GM12865 (cell line): ENCODE measurements around the gene CEP104.
A peak's percentile ranks its signal among the peaks of the same experiment; 100 is the strongest.

Experiments
- DNase-seq: peaks from one replicate; pipeline ENCODE4 v3.0.0; 2010; ENCODE audit warnings: low read depth
- H3K4me3 ChIP-seq: 2 replicates; pipeline ENCODE4 v1.5.1; 2011; ENCODE audit warnings: mild to moderate bottlenecking, low read depth, low read length, control low read depth
- TF ChIP-seq, protein P1 (sequence below): IDR thresholded peaks from 2 replicates; pipeline ENCODE4 v1.5.1; 2011; ENCODE audit warnings: low read length, control low read depth, low read depth, inconsistent platforms; ENCODE audit not compliant: insufficient read depth; ENCODE audit errors: missing control alignments

CEP104 gene

DNA sequence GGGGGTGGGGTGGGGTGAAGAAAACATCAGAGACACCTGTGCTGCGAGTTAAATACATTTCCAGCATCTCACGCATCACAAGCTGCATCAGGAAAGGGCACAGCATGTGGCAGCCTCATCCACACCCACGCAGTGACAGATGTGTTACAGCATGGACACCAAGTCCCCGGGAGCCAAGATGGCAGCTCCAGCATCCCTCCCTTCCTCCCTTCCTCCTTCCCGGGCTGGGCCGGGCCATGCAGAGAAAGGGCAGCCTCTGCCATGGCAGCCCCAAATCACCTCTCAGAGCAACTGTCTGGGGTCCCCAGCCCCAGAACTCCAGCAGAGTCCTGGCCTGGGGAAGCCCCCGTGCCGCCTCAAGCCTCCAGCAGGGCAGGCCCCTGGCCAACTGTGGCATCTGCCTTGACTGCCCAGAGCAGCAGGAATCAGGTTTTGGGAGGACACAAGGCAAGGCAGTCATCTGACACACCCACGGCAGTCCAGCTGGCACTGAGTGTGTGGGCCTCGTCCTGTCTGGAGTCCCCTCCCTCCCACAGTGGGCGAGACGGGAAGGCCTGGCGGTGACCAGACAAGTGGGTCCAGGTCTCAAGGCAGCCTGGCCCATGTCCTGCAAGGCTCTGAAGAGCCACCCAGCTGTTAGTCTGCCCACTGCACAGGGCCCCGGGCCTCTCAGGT lies 78.3 kb downstream of the CEP104 start:
- H3K4me3 ChIP-seq = no peak overlapping the region
- TF ChIP-seq, protein P1, sequence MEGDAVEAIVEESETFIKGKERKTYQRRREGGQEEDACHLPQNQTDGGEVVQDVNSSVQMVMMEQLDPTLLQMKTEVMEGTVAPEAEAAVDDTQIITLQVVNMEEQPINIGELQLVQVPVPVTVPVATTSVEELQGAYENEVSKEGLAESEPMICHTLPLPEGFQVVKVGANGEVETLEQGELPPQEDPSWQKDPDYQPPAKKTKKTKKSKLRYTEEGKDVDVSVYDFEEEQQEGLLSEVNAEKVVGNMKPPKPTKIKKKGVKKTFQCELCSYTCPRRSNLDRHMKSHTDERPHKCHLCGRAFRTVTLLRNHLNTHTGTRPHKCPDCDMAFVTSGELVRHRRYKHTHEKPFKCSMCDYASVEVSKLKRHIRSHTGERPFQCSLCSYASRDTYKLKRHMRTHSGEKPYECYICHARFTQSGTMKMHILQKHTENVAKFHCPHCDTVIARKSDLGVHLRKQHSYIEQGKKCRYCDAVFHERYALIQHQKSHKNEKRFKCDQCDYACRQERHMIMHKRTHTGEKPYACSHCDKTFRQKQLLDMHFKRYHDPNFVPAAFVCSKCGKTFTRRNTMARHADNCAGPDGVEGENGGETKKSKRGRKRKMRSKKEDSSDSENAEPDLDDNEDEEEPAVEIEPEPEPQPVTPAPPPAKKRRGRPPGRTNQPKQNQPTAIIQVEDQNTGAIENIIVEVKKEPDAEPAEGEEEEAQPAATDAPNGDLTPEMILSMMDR = no peak
- no peak for DNase-seq

DNA sequence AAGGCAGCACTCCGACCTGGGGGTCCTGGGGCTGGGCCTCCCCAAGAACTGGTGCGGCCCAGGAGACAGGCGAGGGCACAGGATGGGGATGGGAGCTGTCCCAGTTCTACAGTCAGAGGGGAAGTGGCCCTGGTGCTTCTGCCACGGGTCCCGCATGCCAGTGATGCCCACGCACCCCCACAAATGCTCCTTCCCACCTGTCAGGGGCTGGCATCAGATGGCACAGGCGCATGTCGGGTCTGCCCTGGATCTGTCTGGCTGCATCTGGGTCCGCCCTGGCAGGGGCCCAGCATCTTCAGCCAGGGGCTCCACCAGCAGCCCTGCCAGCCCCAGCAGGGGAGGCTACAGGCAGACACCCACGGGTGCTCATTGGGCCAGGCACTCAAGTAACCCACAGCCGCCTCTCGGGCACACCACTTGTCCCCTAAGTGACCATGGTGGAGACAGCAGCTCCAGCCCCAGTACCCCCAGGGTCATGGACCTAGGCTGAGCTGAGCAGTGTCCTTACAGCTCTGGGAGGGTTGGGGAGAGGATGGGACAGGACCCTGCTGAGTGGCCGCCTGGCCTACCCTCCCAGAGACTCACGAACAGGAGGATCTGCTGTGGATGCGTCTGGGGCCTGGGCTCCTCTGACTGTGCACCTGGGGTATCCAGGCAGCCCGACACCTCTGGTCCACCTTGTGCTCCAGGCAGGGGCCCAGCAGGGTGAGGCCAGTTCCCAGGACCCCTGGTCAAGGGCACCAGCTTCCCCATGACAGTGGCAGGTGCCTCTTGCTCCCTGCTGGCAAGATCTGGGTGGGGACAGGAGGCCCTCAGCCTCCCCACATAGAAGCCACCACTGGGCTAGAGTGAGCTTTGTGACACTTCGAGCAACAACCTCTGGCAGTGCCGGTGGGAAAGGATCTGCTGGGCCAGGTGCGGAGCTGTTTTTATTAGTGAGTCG lies 79.1 kb downstream of the CEP104 start:
- H3K4me3 ChIP-seq = no peak overlapping the region
- no peak for DNase-seq
- TF ChIP-seq, protein P1 = no peak

DNA sequence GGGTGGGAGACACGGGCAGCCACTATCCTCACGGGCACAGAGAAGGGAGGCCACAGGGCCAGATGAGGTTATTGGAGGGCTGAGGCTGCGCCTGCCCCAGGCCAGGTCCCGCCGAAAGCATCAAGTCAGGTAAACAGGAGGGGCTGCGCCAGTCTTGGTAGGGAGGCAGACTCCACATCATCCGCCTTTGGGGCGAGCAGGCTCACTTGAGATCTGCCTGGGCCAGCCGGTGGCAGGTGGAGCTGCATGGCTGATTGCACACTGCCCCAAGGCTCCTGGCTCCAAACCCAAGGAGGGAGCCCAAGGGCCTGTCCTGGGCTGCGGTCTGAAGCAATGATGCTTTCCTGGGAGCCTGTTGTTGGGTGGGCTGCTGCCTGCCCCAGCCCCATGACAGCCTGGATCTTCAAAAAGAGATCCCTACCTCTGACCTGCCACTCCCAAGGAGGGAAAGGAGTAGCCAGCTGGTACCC lies 79.9 kb downstream of the CEP104 start:
- TF ChIP-seq, protein P1 = no peak
- DNase-seq = no peak
- no peak overlapping the region for H3K4me3 ChIP-seq

DNA sequence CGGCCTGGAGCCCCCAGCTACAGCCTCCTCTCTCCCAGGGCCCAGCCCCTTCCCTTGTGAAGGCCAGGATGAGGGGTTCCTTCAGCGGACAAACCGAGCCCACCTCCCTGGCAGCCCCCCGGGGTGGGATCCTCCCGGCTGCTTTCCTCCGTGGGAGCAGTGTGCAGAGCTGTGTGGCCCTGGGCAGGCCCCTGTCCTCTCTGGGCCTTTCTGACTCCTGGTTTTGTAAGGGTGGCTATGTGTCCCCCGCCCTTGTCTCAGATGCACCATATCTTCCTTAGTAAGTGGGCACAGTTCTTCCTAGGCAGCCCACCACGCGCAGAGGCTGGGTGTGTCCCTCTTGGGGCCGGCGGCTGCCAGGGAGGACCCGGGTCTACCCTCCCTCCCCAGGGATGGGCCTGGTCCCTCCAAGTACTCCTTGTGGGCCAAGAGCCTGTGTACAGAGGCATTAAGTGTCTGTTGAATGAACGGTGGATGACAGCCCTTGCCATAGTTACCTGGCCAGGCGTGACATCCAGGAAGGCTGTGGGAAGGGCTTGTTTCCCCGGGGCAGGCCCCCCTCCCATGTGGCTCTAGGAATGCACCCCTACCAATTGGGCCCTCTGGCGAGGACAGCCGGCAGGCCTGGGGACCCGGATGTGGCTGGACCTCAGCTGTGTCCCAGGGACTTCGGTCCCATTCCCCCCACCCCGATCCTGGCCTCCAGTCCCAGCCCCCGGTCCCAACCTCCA lies 80.6 kb downstream of the CEP104 start:
- DNase-seq = no peak
- TF ChIP-seq, protein P1 = no peak
- no peak overlapping the region for H3K4me3 ChIP-seq

DNA sequence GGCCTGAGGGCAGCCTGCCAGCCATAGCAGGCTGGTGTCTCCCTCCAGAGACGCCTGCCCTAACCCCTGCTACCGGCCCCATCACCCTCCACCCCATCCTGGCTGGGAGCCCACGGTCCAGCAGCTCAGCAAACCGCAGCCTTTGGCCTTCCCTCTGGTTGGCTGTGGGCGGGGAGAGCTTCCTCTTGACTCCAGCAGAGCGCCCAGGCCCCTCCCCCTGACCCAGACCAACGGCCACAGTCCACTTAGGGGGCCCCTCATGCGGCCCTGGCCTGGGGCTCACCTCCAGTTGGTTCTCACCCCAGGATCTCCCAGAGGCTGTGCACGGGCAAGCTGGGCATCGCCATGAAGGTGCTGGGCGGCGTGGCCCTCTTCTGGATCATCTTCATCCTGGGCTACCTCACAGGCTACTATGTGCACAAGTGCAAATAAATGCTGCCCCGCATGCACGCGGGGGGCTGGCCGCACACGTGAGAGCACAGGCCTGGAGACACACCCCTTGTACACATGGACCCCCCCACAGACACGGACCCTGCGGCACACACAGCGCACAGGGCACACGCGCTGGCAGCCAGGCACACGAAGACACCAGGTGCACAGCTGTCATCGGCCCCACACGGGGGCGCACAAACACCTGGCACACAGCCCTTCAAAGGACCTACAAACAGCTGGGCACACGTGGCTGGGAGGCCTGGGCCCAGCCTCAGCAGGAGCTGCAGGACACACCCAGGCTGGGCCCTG lies 81.4 kb downstream of the CEP104 start:
- DNase-seq = peak; percentile 86
- no peak overlapping the region for H3K4me3 ChIP-seq
- TF ChIP-seq, protein P1 = peak; percentile 70

DNA sequence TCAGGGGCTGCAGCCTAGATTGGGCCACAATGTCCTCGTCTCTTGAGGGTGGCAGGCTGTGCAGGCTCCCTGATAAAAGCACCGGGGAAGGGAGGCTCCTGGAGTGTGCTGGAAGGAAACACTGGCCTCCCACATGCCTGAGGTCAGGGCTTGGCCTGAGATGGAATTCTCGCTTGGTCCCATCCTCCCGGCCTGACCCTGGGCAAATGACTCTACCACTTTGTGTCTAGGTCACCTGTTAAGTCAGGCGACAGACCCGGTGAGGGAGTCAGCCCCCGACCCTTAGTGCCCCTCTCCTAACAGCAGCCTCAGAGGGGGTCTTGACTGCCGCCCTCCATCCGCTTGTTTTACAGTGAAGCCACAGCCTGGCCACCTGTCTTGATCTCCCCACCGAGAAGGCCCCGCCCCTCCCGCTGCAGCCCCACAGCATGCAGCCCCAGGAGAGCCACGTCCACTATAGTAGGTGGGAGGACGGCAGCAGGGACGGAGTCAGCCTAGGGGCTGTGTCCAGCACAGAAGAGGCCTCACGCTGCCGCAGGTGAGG lies 82.0 kb downstream of the CEP104 start:
- TF ChIP-seq, protein P1 = no peak
- H3K4me3 ChIP-seq = no peak overlapping the region
- no peak for DNase-seq
